HG02759 (cell line): ENCODE data around the gene LURAP1L.

Experiments used
- ATAC-seq: cut with Tn5 transposase; IDR thresholded peaks from one replicate; pipeline ENCODE4 v1.9.1; 2021; ENCODE audit warnings: mild to moderate bottlenecking, moderate library complexity; ENCODE audit not compliant: unreplicated experiment

LURAP1L gene

DNA sequence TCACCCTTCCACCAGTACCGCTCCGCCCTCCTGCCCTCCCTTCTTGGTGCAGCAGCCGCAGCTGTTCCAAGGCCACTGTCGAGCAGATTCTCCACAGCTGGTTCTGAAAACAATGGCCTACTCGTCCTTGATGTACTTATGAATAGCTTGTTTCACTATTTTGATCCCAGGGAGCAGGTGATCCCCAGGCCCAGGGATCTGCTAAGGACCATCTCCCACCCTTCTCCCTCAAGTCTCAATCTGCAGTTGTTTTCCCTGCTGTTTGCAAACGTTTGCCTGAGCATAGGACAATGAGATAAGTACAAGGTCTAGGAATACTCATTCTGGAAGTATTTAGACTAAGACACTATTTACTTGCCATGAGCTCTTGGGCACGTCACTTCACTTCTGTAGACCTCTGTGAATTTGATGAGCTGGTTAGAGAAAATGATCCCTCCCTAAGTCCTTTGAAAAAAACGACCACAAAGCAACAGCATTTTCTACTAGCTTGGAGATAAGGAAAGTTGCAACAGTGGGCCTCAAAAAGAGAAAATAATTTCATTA, 1.8 kb downstream of the LURAP1L start:
- ATAC-seq: no peak

DNA sequence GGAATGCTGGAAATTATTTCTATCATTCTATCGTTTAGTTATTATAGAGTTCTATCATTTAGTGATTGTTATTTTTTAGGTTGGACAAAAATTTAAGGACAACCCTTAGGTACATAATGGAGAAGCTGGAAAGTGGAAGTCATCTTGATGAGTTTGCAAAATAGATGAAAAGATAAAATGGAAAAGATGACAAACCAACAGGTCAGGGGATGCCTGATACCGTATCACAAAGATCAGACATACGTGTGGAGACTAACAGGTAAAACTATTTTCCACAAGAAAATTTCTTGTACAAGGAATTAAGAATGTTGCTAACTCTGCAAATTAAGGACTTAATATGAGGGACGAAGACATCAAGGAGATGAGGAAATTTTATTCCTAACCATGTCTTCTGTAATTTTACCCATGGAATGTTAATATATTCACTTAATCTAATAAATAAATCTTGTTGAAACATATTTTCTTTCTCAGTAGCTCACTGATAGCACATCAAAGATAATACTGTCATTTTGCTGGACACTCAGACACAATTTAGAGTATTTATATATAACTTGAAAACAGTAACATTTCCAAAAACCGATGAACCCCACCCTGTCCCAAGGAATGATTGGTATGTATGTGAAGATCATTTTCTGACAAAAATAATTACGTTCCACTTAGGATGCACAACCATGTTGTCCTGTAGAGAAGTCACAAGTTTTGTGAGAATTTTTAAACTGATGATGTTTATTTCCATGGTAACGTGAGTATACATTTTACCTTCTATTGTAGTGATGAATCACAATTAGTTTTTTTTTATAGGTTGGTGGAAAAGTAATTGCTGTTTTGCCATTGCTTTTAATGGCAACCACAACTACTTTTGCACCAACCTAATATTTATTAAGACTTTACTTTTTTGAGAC, 2.6 kb downstream of the LURAP1L start:
- ATAC-seq: no peak

DNA sequence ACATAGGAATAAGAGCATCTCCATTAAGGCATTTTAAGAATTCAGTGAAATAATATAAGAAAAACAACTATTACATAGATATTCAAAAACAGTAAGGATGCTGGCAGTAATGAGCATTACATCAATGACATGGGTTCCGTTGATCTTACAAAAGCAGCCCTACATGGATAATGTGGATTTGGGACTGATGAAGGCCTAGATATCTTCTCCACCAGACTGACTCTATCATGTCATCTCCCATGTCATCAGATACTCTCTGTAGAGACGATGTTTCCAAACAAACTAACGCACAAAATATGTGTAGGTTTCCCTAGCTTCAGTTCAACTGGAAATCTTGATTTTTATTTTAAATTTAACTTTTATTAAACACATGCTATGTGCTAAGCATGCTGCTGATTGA, 3.6 kb downstream of the LURAP1L start:
- ATAC-seq: no peak

DNA sequence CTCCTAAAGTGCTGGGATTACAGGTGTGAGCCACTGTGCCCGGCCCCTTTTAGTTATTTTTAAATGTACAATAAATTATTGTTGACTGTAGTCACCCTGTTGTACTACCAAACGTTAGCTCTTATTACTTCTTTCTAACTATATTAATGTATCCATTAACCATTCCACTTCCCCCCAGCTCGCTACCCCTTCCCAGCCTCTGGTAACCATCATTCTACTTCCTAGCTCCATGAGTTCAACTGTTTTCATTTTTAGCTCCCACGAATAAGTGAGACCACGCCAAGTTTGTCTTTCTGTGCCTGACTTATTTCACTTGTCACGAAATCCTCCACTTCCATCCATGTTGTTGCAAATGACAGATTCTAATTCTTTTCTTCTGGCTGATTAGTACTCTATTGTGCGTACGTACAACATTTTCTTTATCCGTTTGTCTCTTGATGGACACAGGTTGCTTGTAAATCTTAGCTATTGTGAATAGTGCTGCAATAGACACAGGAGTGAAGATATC, 6.5 kb downstream of the LURAP1L start:
- ATAC-seq: no peak

DNA sequence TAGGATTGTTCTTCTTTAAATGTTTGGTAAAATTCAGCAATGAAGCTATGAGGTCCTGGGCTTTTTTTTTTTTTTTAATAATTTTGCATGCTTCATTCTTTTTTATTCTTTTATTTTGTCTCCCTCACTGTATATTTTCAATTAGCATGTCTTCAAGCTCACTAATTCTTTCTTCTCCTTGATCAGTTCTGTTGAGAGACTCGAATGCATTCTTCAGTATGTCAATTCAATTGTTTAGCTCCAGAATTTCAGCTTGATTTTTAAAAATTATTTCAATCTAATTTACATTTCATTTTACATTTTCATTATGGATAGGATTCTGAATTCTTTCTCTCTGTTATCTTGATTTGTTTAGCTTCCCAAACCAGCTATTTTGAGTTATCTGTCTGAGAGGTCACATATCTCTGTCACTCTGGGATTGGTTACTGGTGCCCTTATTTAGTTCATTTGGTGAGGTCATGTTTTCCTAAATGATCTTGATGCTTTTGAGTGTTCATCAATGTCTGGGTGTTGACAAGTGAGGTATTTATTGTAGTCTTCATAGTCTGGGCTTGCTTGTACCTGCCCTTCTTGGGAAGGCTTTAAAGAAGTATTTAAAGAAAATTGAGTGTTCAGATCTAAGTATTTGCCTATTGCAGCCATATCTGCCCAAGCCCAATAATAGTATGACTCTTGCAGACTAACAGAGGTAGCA, 9.1 kb downstream of the LURAP1L start:
- no peak for ATAC-seq

DNA sequence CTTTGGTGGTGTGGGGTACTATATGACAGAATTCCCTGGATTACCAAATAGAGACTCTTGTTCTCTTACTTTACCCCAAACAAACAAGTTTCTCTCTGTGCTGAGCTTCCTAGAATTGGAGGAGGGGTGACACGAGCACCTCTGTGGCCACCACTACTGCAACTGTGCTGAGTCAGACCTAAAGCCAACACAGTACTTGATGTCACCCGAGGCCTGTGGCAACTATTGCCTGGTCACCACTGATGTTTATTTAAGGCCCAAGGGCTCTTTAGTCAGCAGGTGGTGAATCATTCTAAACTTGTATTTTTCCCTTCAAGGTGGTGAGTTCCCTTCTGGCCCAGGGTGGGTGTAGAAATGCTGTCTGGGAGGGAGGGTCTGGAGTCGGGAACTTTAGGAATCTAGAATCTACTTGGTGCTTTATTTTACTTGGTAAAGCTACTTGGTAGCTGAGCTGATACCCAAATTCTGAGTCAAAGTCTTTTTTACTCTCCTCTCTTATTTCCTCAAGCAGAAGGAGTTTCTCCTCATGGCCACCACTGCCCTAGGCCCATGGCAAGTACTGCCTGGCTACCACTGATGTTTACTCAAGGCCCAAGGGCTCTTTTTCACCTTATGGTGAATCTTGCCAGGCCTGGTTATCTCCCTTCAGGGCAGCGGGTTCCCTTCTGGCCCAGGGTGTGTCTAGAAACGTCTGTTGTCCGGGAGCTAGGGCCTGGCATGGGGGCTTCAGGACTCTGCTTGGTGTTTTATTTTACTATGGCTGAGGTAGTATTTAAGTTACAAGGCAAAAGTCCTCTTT, 9.8 kb downstream of the LURAP1L start:
- ATAC-seq: peak; percentile 59

DNA sequence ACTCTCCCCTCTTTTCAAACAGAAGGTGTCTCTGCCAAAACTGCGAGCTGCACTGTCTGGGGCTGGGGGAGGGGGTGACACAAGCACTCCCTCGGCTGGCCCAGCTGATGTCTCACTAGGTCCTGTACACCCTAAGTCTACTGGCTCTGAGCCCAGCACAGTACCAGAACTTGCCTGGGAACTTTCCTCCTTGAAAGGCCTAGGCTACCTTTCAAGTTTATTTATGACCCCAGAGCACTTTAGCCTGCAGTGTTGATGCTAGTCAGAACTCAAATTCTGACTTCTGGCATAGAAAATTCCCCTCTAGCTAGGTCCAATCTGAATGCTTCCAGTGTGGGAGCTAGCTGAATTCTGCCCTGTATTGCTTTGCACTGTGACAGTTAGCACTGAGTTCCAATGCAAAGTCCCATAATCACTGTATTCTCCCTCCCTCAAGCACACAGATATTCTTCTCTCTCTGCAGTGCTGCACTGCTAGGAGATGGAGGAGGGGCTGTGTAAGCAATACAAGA, 10.5 kb downstream of the LURAP1L start:
- ATAC-seq: no peak

DNA sequence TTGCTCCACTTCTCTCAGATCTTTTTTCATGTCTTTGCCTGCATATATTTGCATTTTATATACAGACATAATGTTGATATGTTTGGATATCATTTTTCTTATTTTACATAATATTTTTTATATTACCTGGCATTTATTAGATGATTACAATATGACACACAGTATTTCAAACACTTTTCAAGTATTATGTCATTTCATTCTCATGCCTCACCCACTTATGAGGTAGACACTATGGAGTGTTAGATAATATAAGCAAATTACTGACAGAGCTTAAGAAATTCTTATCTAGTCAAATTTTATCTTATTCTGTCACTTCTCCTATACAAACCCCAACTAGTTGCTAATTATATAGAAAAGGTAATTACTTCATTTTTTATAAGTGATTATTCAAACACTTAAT, 11.1 kb downstream of the LURAP1L start:
- ATAC-seq: no peak

DNA sequence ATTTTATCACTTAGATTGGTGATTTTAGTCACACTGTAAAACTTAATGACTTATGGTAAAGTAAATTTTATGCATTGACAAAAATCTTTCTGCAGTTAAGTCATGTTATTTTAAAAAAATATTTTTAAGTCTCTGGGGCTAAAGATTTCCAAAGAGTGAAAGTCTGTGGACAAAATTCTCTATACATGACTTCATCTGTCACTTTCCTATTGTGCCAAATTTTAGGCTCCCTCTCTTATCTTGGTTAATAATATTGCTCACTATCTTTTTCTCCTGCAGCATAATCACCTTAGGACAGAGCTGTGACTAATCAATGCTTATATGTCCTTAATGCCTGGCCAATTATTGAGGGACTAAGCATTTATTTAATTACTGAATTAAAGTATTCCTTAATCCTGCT, 15.2 kb downstream of the LURAP1L start:
- ATAC-seq: no peak

DNA sequence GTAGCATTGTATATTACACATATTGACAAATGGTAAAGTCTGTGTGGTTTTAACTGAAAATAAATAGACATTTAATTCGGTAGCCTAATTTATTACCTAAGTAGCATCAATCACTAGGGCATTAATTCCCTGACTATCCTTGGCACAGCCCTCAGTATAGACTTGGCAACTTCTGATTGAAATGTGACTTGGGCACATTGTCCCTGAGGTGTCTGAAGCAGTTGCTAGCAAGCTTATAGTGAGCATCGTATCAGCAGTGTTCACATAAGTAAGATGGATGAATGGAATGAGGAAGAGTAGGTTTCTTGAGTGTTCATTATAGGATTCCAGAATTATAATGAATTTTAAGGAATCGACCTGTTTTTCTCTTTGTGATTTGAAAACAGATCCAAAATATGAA, 16.1 kb downstream of the LURAP1L start:
- ATAC-seq: no peak

DNA sequence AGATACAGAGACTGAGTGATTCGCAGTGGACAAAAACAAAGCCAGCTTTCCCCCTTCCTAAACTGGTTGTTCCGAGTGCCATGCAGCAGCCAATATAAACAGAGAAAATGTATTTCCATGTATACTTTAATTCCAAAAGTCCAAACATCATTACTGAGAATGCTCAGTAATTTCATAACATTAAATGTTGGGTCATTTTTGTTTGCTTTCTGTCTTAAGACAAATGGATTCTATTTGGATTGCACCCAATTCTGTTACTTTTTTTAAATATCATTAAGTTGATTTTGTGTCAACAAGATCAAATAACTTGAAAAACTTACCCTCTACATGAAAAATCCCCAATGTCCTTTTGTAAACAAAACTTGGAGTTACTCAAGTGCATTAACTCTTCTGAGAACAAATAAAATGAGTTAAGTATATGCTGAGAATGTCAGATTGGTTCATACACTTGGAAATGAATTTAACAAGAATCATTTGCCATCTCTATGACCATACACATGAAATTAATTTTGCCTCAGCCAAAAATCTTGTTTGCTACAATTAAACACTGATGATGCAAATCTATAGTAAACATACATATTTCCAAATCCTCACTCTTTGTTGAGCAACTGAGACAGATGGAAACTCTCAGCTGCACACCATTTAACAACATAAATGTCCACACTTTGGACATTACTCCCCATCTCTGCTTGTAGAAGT, 19.4 kb downstream of the LURAP1L start:
- ATAC-seq: no peak

DNA sequence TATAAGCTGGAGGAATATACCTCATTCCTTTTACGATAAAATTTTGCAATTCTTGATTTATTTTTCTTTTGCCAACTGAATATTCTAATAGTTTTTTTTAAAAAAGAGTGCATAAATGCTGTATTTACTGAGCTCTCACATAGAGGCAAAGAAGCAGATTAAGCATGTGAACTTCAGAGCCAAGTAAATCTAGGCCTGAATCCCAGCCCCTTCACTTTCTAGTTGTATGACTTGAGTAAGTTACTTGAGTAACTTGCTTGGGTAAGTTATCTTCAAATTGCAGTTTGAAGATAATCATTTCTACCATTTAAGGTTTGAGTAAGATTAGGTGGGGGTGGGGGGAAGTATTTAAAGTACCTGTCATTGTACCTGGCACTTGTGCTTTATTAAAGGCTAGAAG, 21.8 kb downstream of the LURAP1L start:
- no peak for ATAC-seq

DNA sequence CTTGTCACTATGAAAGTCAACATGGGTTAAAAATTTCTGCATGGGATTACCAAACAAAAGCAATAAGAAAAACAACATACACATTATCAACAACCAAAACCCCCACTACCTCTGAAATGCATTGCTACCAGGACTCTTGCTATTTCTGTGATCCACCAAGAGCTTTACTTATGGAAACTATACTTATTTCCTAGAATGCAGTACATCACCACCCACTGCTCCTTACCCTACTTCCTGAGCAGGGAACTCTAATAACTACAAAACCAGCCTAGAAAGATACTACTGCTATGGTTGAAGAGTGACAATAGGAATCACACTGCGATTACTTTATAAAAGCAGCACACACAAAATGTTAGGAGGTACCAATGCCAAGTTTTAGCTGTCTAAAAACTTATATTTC, 22.2 kb downstream of the LURAP1L start:
- ATAC-seq: no peak

DNA sequence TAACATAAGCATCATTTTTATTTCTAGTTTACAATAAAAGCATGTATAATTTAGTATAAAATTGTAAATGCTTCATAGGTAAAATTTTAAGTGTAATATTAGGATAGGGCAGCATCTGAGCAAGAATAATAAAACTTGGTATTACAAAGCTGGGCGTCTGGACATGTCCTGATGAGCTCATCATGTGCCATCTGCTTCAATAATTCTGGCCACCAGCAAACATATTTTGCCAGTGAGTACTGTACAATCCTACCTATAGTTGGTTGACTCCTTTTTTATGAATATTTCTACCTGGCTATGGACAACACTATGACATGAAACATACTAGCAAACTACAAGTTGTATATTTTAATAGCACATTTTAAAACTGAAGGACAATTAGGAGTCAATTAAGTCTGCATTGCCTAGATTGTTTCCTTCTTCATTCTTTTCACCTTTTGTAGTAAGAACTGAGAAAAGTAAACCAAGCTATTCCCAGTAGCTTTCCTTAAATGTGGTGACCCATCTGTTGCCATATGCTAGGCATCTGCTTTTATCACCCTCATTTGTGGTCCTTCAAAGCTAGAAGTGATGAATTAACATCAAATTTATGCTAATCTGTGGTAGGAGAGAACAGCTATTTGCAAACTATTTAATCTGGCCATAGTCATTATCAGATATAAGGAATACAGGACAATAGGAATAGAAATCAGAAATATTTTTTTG, 23.4 kb downstream of the LURAP1L start:
- ATAC-seq: no peak

DNA sequence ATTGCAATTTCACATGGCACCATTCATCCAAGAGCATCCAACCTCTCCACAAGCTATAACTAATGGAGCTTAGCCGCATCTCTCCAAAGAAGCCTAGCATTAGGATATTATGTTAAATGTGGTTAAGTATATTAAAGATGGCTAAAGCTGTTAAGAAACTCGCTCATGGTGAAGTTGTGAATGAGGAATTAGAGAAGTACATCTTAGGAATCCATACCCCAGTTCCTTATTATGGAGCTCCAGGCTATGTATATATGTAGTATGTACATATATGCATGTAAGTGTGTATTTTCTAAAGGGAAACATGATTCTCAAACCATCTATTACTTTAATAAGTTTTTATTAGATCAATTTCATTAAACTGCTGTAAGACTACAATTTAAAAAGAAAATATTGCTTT, 26.4 kb downstream of the LURAP1L start:
- no peak for ATAC-seq

DNA sequence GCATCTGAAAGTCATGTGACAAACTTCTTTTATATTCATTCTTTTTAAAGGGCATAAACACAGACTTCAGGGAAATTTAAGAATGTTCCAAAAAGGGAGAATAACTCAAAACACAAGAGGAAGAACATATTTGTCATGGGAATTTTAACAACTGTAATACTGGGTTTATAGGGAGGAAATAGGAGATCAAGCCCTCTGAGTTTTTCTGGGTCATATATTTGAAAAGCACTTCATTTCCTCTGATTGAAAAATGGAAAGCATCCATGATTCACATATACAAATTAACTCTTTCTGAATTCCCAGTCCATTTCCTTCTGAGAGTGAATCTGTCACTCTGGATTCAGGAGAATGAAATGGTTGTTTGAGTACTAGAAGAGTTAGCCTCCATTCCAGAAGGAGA, 26.8 kb downstream of the LURAP1L start:
- ATAC-seq: no peak

DNA sequence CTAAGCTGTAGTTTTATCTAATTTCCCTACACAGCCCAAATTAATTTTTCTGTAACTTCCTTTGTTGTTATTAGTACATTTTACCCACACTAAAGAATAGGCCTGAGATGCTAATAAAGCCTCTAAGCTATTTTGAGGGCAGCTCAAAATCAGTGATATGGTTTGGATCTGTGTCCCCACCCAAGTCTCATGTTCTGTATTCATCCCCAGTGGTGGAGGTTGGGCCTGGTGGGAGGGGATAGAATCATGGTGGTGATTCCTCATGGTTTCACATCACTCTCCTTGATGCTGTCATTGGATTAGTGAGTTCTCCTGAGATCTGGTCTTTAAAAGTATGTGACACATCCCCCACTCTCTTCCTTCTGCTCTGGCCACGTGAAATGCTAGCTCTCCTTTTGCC, 27.3 kb downstream of the LURAP1L start:
- no peak for ATAC-seq

DNA sequence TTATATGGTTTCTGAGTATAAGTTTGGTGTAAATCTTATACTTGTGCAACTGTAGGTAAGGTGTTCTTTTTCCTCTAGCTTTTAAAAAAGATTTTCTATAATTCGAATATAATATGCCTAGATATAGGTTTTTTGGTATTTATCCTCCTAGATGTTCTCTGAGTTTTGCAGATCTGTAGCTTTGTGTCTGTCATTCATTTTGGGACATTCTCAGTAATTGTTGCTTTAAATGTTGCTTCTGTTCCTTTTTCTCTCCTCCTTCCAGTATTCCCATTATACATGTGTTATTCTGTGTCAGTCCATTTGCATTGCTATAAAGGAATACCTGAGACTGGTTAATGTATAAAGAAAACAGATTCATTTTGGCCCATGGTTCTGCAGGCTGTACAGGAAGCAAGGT, 33.7 kb downstream of the LURAP1L start:
- no peak for ATAC-seq

DNA sequence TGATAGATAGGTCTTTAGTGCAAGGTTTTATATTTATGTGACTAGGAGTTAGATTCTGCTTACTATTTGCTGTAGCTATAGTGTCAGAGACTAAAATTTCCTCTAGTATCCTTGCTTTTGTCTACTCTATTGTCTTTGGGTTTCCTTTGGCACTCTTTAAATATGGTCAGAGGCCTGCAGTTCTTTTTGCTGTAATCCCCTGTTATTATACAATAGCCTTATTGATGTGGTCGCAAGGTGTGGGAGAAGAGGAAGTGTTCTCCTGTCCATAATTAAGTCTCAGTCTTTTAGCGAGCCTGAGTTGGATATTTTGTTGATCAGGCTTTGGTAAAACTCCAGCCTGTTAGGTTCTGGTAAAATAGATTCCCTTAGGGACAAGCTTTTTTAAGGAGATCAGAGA, 34.9 kb downstream of the LURAP1L start:
- no peak for ATAC-seq

DNA sequence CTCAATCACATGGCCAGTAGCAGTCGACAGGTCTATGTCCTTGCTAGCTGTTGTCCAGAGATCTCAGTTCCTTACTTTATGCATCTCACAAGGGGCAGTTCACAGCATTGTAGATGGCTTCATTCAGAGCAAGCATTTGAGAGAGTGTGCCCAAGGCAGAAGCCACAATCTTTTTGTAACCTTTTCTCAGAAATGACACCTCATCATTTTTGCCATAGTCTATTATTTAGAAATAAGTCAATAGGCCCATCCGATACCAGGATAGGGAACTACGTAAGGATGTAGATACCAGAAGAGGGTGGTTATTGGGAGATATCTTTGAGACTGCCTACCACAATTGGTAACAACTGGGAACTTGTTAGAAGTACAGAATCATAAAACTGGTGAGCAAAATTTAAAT, 37.1 kb downstream of the LURAP1L start:
- ATAC-seq: no peak
